Stimulated activated CD8-positive, alpha-beta memory T cell treated with anti-CD3 and anti-CD28 coated beads, Interleukin-2, amount 100 ng/mL, for 1 hour (primary cell): ENCODE data around the gene BRSK2.

Experiments used
- DNase-seq, 2 donors: peaks; one replicate each; pipeline ENCODE4 v3.0.0-alpha.2; 2020; ENCODE audit warnings: low read depth in 2 of 2

Gene BRSK2

GRCh38 chr11:1375955-1376258 is 13.8 kb upstream of the BRSK2 start:
- no peak for DNase-seq

GRCh38 chr11:1377231-1377780 is 12.4 kb upstream of the BRSK2 start:
- DNase-seq, result no peak

GRCh38 chr11:1381793-1382425 is 7.8 kb upstream of the BRSK2 start:
- DNase-seq, result no peak

GRCh38 chr11:1382429-1382828 is 7.3 kb upstream of the BRSK2 start:
- DNase-seq, result no peak

- DNase-seq, result peak; percentile 52 to 67
These were observed 6.7 kb upstream of the BRSK2 start for GRCh38 chr11:1382831-1383607.

GRCh38 chr11:1384199-1384970 is 5.3 kb upstream of the BRSK2 start:
- DNase-seq, result no peak

- DNase-seq, result no peak
These were observed 2.2 kb upstream of the BRSK2 start for GRCh38 chr11:1387521-1387920.

GRCh38 chr11:1387961-1388762 is 1.6 kb upstream of the BRSK2 start:
- no peak for DNase-seq

GRCh38 chr11:1388763-1389102 is 1.0 kb upstream of the BRSK2 start:
- no peak for DNase-seq

- DNase-seq, result peak; percentile 90 to 94
These were observed 417 bp upstream of the BRSK2 start for GRCh38 chr11:1389103-1389931.

- DNase-seq, result no peak
These were observed 933 bp downstream of the BRSK2 start for GRCh38 chr11:1390569-1391164.

- no peak for DNase-seq
These were observed 1.7 kb downstream of the BRSK2 start for GRCh38 chr11:1391165-1392075.

- DNase-seq, result no peak
These were observed 2.4 kb downstream of the BRSK2 start for GRCh38 chr11:1392111-1392510.

GRCh38 chr11:1392561-1392960 is 2.8 kb downstream of the BRSK2 start:
- DNase-seq, result no peak

- no peak for DNase-seq
These were observed 3.4 kb downstream of the BRSK2 start for GRCh38 chr11:1393038-1393710.

GRCh38 chr11:1394936-1395772 is 5.4 kb downstream of the BRSK2 start:
- DNase-seq, result no peak

- DNase-seq, result no peak
These were observed 6.1 kb downstream of the BRSK2 start for GRCh38 chr11:1395773-1396374.
